Activated naive CD8-positive, alpha-beta T cell (primary cell): Measurements from ENCODE around the gene RAPGEF3.

Experiments used
- H3K27ac Mint-ChIP-seq: one replicate; pipeline ENCODE4 v1.8.0; 2021; ENCODE audit warnings: mixed read lengths
- H3K27me3 Mint-ChIP-seq: one replicate; pipeline ENCODE4 v1.8.0; 2021; ENCODE audit warnings: mixed read lengths
- H3K36me3 Mint-ChIP-seq: one replicate; pipeline ENCODE4 v1.8.0; 2021; ENCODE audit warnings: mixed read lengths
- H3K4me1 Mint-ChIP-seq: one replicate; pipeline ENCODE4 v1.8.0; 2021; ENCODE audit warnings: low read depth, mixed read lengths
- H3K4me3 Mint-ChIP-seq: one replicate; pipeline ENCODE4 v1.8.0; 2021; ENCODE audit warnings: mild to moderate bottlenecking, mixed read lengths
- H3K9me3 Mint-ChIP-seq: one replicate; pipeline ENCODE4 v1.8.0; 2021; ENCODE audit warnings: low read depth, mixed read lengths

Gene RAPGEF3

GRCh38 chr12:47795814-47796411 is 37.2 kb upstream of the RAPGEF3 start:
- H3K36me3 Mint-ChIP-seq: peaks cover 4% of the 10 kb centered on the region

DNA sequence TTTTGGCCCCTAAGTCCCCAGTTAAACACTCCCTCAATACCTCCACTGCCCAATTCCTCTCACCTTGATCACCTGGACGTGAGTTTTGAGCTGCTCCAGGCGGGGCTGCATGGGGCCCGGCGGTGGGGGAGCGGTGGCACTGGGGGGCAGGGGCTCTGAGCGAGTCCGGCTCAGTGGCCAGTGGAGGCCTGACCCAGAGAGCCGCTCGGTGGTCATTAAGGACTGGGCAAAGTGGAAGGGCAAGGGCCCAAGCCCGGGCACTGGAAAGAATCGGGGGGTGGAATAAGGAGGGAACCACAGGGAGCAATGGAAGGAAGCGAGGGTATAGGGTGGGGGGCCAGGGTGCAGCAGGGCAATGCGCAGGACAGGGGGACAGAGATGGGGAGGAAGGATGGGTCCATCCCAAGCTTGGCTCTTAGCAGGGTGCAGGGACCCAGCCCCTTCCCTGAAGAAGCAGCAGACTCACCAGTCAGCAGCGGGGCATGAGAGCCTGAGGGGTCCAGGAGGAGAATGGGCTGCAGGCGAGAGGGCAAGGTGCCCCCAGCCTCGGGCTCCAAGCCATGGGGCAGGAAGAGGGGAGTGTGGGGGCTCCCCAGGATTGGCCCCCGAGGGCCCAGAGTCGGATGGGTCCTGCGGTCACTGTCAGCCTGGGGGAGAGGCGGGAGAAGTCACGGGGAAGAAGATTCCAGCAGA is 36.6 kb upstream of the RAPGEF3 start:
- H3K36me3 Mint-ChIP-seq: peaks cover 4% of the 10 kb centered on the region

More at GRCh38 chr12:47795814-47796411, 37.2 kb upstream of the RAPGEF3 start:
- no peak overlapping the region for H3K27ac Mint-ChIP-seq
- no peaks in the 10 kb centered on the region for H3K27me3 Mint-ChIP-seq
- no peak overlapping the region for H3K4me3 Mint-ChIP-seq
- peaks cover 26% of the 10 kb centered on the region for H3K4me1 Mint-ChIP-seq
- no peaks in the 10 kb centered on the region for H3K9me3 Mint-ChIP-seq

DNA sequence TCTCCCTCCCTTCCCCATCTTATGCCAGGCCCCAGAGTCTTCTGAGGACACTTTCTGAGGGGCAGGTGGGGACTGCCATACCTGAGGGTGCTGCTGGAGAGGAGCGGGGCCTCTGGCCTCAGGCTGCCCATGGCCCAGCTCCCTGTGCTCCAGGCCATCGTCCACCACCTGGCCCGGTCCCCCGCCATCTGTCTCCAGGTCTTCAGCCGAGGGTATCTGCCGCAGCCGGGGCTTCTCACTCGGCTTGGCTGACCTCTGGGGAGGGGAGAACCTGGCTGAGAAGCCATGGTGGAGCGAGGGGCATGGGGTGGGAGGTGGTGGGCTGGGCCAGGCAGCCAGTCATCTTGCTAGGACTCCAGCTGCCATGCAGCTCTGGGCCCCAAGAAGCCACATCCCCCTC is 36.0 kb upstream of the RAPGEF3 start:
- Mint-ChIP-seq H3K9me3 (no peaks in the 10 kb centered on the region), H3K27ac (peak overlapping the region; percentile 58), H3K4me3 (no peak overlapping the region), H3K27me3 (no peaks in the 10 kb centered on the region), H3K4me1 (peaks cover 17% of the 10 kb centered on the region), H3K36me3 (peaks cover 4% of the 10 kb centered on the region)

More for the DNA sequence above, 36.6 kb upstream of the RAPGEF3 start:
- Mint-ChIP-seq H3K27me3 (no peaks in the 10 kb centered on the region), H3K4me3 (no peak overlapping the region), H3K9me3 (no peaks in the 10 kb centered on the region), H3K27ac (no peak overlapping the region), H3K4me1 (peaks cover 20% of the 10 kb centered on the region)

GRCh38 chr12:47793015-47793681 is 34.5 kb upstream of the RAPGEF3 start:
- no peak overlapping the region for H3K4me3 Mint-ChIP-seq
- no peaks in the 10 kb centered on the region for H3K27me3 Mint-ChIP-seq
- H3K27ac Mint-ChIP-seq: peak overlapping the region; percentile 77
- peaks cover 6% of the 10 kb centered on the region for H3K4me1 Mint-ChIP-seq
- peaks cover 4% of the 10 kb centered on the region for H3K36me3 Mint-ChIP-seq
- H3K9me3 Mint-ChIP-seq: no peaks in the 10 kb centered on the region

DNA sequence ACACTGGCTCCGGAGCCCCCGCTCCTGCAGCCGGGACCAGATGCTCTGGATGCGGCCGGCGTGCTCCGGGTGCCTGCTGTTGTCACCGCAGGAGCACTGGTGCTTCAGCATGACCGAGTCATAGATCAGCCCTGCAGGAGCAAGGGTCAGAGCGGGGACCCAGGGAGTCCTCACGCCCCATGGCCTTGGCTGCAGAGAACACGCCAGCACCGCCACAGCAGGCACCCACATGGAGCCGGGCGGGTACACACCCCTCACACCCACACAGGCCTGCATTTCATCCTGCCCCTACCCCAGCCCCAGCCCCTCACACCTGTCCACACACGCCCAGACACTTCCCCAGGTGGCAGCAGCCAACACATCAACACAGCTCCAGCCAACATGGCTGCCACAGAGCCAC is 33.2 kb upstream of the RAPGEF3 start:
- H3K9me3 Mint-ChIP-seq: no peaks in the 10 kb centered on the region
- H3K27ac Mint-ChIP-seq: no peak overlapping the region
- H3K36me3 Mint-ChIP-seq: peaks cover 4% of the 10 kb centered on the region
- no peak overlapping the region for H3K4me3 Mint-ChIP-seq
- peaks cover 2% of the 10 kb centered on the region for H3K4me1 Mint-ChIP-seq
- H3K27me3 Mint-ChIP-seq: no peaks in the 10 kb centered on the region

- Mint-ChIP-seq H3K9me3 (no peaks in the 10 kb centered on the region), H3K36me3 (peaks cover 4% of the 10 kb centered on the region), H3K27ac (no peak overlapping the region), H3K27me3 (no peaks in the 10 kb centered on the region), H3K4me3 (no peak overlapping the region), H3K4me1 (peaks cover 4% of the 10 kb centered on the region)
Observed at GRCh38 chr12:47791351-47791746, 32.7 kb upstream of the RAPGEF3 start.

- Mint-ChIP-seq H3K27ac (no peak overlapping the region), H3K4me3 (no peak overlapping the region), H3K27me3 (no peaks in the 10 kb centered on the region), H3K36me3 (peaks cover 4% of the 10 kb centered on the region), H3K9me3 (no peaks in the 10 kb centered on the region), H3K4me1 (peaks cover 10% of the 10 kb centered on the region)
Observed at GRCh38 chr12:47790676-47791350, 32.1 kb upstream of the RAPGEF3 start.

- H3K4me1 Mint-ChIP-seq: peaks cover 12% of the 10 kb centered on the region
- H3K4me3 Mint-ChIP-seq: no peak overlapping the region
- H3K9me3 Mint-ChIP-seq: no peaks in the 10 kb centered on the region
- peaks cover 4% of the 10 kb centered on the region for H3K36me3 Mint-ChIP-seq
- H3K27ac Mint-ChIP-seq: no peak overlapping the region
- no peaks in the 10 kb centered on the region for H3K27me3 Mint-ChIP-seq
Observed at GRCh38 chr12:47789712-47790489, 31.2 kb upstream of the RAPGEF3 start.

DNA sequence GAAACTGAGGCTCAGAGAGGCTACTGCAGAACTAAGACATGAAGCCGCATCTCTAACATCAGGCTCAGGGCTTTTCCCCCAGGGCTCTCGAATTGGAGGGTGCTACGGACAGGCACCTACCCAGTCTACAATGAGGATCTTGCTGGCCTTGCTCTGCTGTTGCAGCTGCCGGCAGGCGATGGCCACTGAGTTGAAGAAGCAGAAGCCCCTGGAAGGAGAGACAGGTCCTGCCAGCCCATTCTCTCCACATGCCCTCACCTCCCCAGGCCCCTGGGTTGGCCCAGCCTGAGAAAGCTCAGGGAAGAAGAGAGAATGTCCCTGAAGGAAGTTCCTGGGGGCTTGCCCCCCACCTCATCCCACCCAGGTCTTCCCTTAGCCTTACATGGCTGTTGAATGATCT is 30.5 kb upstream of the RAPGEF3 start:
- no peaks in the 10 kb centered on the region for H3K9me3 Mint-ChIP-seq
- H3K27me3 Mint-ChIP-seq: no peaks in the 10 kb centered on the region
- H3K4me1 Mint-ChIP-seq: peaks cover 12% of the 10 kb centered on the region
- peak overlapping the region; percentile 30 for H3K27ac Mint-ChIP-seq
- H3K4me3 Mint-ChIP-seq: no peak overlapping the region
- H3K36me3 Mint-ChIP-seq: peaks cover 4% of the 10 kb centered on the region

GRCh38 chr12:47787596-47788319 is 29.1 kb upstream of the RAPGEF3 start:
- Mint-ChIP-seq H3K4me3 (no peak overlapping the region), H3K27me3 (no peaks in the 10 kb centered on the region), H3K36me3 (peaks cover 2% of the 10 kb centered on the region), H3K4me1 (peaks cover 12% of the 10 kb centered on the region), H3K9me3 (no peaks in the 10 kb centered on the region), H3K27ac (peak overlapping the region; percentile 64)

DNA sequence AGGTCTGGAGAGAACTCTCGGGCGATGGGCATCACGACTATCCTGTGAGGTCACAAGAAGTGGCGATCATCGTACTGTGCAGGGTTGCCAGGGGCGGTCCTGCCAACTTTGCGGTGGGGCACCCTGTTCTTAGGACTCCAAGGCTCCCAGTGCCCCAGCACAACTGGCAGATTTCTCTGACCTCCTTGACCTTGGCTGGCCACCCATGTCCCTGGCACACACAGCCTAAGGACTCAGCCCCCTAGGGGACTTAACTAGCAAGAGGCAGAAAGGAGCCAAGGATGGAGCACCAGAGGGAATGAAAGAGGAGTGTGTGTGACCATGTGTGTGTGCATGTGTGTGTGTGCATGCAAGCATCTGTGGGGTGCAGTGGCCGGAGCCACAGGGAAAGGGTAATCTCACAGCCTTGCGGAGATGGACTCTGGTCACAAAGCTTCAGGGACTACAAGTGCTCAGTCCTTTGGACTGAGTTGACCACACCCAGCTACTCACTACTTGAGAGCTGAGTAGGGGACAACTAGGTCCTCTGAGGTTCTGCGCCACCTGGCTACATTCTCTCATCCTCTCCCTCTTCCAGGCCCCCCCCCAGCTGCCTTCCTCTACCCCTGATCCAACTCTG is 28.1 kb upstream of the RAPGEF3 start:
- Mint-ChIP-seq H3K4me3 (no peak overlapping the region), H3K36me3 (no peaks in the 10 kb centered on the region), H3K27me3 (no peaks in the 10 kb centered on the region), H3K4me1 (peaks cover 14% of the 10 kb centered on the region), H3K27ac (peak overlapping the region; percentile 79), H3K9me3 (no peaks in the 10 kb centered on the region)

DNA sequence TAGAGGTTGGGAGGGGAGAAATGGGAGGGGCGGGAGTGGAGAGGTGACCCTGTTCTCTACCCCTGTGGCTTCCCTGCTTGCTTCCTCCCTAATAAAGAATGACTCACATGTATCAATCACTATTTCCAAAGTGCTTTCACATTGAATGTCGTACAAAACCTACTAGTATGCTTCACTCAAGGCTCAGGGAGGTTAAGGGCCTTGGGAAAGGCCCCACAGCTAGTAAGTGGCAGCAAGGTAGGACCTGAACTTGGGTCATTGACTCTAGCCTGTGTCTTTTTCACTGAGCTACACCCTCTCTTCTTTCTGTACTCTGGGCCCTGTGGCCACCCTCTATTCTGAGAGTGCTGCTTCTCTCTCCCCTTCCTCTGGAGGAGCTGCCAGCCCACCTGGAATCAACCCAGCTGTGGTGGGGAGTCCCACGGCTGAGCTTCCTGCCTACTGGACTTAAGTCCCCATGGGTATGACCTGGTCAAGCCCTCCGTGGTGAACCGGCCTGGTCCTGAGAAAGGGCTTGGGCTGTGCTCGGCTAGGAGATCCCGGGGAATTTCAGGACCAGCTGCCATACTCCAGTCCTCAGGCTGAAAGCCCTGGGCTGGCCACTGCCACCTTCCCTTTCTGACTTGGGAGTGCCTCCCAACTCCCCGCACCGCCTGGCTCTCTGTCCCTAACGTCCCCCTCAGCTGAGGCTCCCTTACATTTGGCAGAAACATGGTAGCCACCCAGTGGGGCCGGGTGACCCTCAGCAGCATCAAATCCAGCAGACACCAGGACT is 27.4 kb upstream of the RAPGEF3 start:
- no peaks in the 10 kb centered on the region for H3K27me3 Mint-ChIP-seq
- no peak overlapping the region for H3K4me3 Mint-ChIP-seq
- H3K36me3 Mint-ChIP-seq: no peaks in the 10 kb centered on the region
- H3K27ac Mint-ChIP-seq: peak overlapping the region; percentile 79
- no peaks in the 10 kb centered on the region for H3K9me3 Mint-ChIP-seq
- H3K4me1 Mint-ChIP-seq: peaks cover 14% of the 10 kb centered on the region
